GM12878 (cell line): Measurements from ENCODE around the gene ZNF777. TPM values are rescaled to one million over a fixed set of nuclear protein-coding genes. Genes with fewer than 3 reads are reported as not detected.

Source experiments
- ATAC-seq: fragments of 200-7000 bp; cut with Tn5 transposase; 3 replicates; pipeline ENCODE4 v1.9.1; 2020; ENCODE audit warnings: mild to moderate bottlenecking, moderate library complexity
- BruUV-seq: library from RNA; stranded (reverse); fragments of 400-500 nt; replicated peaks from 2 replicates; lab custom pipeline; 2021; lab: Mats Ljungman, UMichigan
- CTCF ChIA-PET: fragments of 300-600 bp; sonication (Branson Sonifier 250); formaldehyde crosslinking; extraction: SDS; loops from one replicate; lab custom pipeline; 2021; ENCODE audit warnings: inconsistent platforms; lab: Yijun Ruan, JAX
- POLR2A ChIA-PET: fragments of 350-600 bp; formaldehyde crosslinking; extraction: SDS; loops from one replicate; lab custom pipeline; 2021; ENCODE audit warnings: inconsistent platforms; lab: Charles Lee
- RAD21 ChIA-PET: fragments of 300-600 bp; sonication (Branson Sonifier 250); formaldehyde crosslinking; loops from one replicate; lab custom pipeline; 2023; ENCODE audit warnings: antibody characterized with exemption; ENCODE audit not compliant: unreplicated experiment; lab: Charles Lee
- SMC1A ChIA-PET: fragments of 300-600 bp; sonication (Branson Sonifier 250); formaldehyde crosslinking; loops from one replicate; lab custom pipeline; 2023; ENCODE audit not compliant: unreplicated experiment, uncharacterized antibody; lab: Charles Lee
- DNase-seq: peaks from one replicate; pipeline ENCODE4 v3.0.0-alpha.2; 2011; ENCODE audit warnings: low read depth, low spot score
- FAIRE-seq: peaks from 3 replicates; lab custom pipeline; 2011; peaks lifted over from hg19 to GRCh38; lab: Jason Lieb, UNC
- H2AFZ ChIP-seq: 2 replicates; pipeline ENCODE4 v1.6.0; 2011; ENCODE audit warnings: low read depth, low read length, control low read depth; ENCODE audit not compliant: control insufficient read depth
- H3K27ac ChIP-seq: 2 replicates; pipeline ENCODE4 v1.5.1; 2011; ENCODE audit warnings: control low read depth; ENCODE audit not compliant: control insufficient read depth, insufficient read depth
- H3K27me3 ChIP-seq, 2 experiments: replicated peaks in 1 of 2; 2 replicates each; pipeline versions ENCODE4 v1.6.0 to v1.6.1; 2011; ENCODE audit warnings: low read length in 1 of 2; ENCODE audit not compliant: control insufficient read depth in 2 of 2, insufficient read depth in 2 of 2
- H3K36me3 ChIP-seq, 2 experiments: 2 replicates each; pipeline ENCODE4 v1.5.1; 2011; ENCODE audit warnings: low read length in 1 of 2; ENCODE audit not compliant: control insufficient read depth in 2 of 2, insufficient read depth in 2 of 2
- H3K4me1 ChIP-seq: 2 replicates; pipeline ENCODE4 v1.6.1; 2011; ENCODE audit warnings: mild to moderate bottlenecking, low read length, moderate library complexity, mixed read lengths; ENCODE audit not compliant: control insufficient read depth, insufficient read depth
- H3K4me2 ChIP-seq: 2 replicates; pipeline ENCODE4 v1.6.0; 2011; ENCODE audit warnings: control low read depth; ENCODE audit not compliant: control insufficient read depth, insufficient read depth
- H3K4me3 ChIP-seq: fragments of 200-600 bp; sonication (generic); 2 replicates; pipeline ENCODE4 v1.5.1; 2016
- H3K79me2 ChIP-seq: 2 replicates; pipeline ENCODE4 v1.6.0; 2011; ENCODE audit warnings: low read length; ENCODE audit not compliant: control insufficient read depth, insufficient read depth
- H3K9ac ChIP-seq: 2 replicates; pipeline ENCODE4 v1.8.0; 2011; ENCODE audit warnings: low read length, control low read depth, mixed read lengths; ENCODE audit not compliant: control insufficient read depth, insufficient read depth
- H3K9me3 ChIP-seq: replicated peaks from 3 replicates; pipeline ENCODE4 v1.5.1; 2011; ENCODE audit warnings: mild to moderate bottlenecking, low read length; ENCODE audit not compliant: control insufficient read depth, insufficient read depth
- H4K20me1 ChIP-seq: 2 replicates; pipeline ENCODE4 v1.6.0; 2011; ENCODE audit not compliant: control insufficient read depth, insufficient read depth
- SIN3A ChIP-seq: IDR thresholded peaks from 2 replicates; pipeline ENCODE4 v1.6.1; 2012; ENCODE audit warnings: low read depth, low read length, improper control_type of control experiment
- STAT3 ChIP-seq: IDR thresholded peaks from 2 replicates; pipeline ENCODE4 v1.6.1; 2011; ENCODE audit warnings: low read depth, low read length, improper control_type of control experiment
- TARDBP ChIP-seq: IDR thresholded peaks from 2 replicates; pipeline ENCODE4 v1.6.1; 2016; ENCODE audit warnings: borderline replicate concordance
- TCF12 ChIP-seq: IDR thresholded peaks from 2 replicates; pipeline ENCODE4 v1.6.1; 2011; ENCODE audit warnings: low read depth, mild to moderate bottlenecking, low read length
- TCF3 ChIP-seq: IDR thresholded peaks from 2 replicates; pipeline ENCODE4 v1.6.1; 2012; ENCODE audit warnings: low read depth, mild to moderate bottlenecking, low read length, borderline replicate concordance; ENCODE audit not compliant: insufficient read depth
- WGBS: methylation state at CpG from one replicate; pipeline ENCODE4 v1.1.6; 2016; ENCODE audit warnings: low lambda C conversion rate; ENCODE audit not compliant: insufficient replicate concordance, insufficient coverage; ENCODE audit errors: missing lambda C conversion rate; 5-methylcytosine and 5-hydroxymethylcytosine counted together
- in situ Hi-C: fragments of 300-500 bp; cut with MboI; formaldehyde crosslinking; loops from 9 replicates; pipeline ENCODE4 v1.14.3; 2018; ENCODE audit warnings: mixed read lengths
- intact Hi-C: fragments of 100-400 bp; cut with micrococcal nuclease; formaldehyde crosslinking; loops from one replicate; pipeline ENCODE4 v1.14.2; 2022; ENCODE audit not compliant: unreplicated experiment
- polyA plus RNA-seq, 11 experiments: library from polyadenylated mRNA; depleted of rRNA in 4 of 11; unstranded in 6 of 11; stranded (reverse) in 5 of 11; fragments of >200 nt; fragmentation: Nextera tagmentation in 4 of 11; fragmentation: Illumina TruSeq in 1 of 11; extraction: Ambion mirVana in 4 of 11; extraction: Trizol in 1 of 11; gene quantifications; 1 replicate in 1 of 11; 2 replicates in 10 of 11; pipeline versions ENCODE4 v1.2.1 to v1.2.3, GENCODE V29; 2011 to 2016; ENCODE audit warnings: inconsistent platforms in 2 of 11, missing spikeins in 2 of 11, low read depth in 1 of 11
- total RNA-seq, 4 experiments: library from RNA; depleted of rRNA in 3 of 4; stranded (reverse); fragments of >200 nt in 3 of 4; fragmentation: Illumina TruSeq in 1 of 4; extraction: Trizol in 1 of 4; gene quantifications; 2 replicates each; pipeline versions ENCODE4 v1.2.1 to v1.2.3, GENCODE V29; 2013 to 2021

Gene ZNF777
- total and polyA plus RNA-seq, 10 of the 15 experiments (the other 5 are each of a cell fraction or from before 2014, with no cell fraction given) = 0.03 to 16.0 (median 3.7) TPM

DNA sequence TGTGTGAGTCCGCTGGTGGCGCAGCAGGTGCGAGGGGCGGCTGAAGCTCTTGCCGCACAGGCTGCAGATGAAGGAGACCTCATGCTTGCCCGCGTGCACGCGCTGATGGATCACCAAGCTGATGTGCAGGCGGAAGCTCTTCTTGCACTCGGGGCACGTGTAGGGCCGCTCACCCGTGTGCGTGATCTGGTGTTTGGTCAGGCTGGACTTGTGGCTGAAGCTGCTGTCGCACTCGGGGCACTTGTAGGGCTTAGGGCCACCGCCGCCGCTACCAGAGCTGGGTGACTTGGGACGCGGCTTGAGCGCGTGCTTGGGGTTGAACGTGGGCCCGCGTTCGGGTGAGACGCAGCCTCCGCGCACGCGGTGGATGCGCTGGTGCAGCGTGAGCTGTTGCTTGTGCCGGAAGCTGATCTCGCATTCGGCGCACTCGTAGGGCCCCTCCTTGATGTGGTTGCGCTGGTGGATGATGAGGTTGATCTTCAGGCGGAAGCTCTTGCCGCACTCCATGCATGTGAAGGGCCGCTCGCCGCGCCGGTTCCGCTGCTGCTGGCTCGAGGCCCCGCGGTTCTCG is 28.7 kb downstream of the ZNF777 start (continued):
- TF ChIP-seq STAT3 = no peak
- TF ChIP-seq TCF12 = no peak
- no peak for TF ChIP-seq TARDBP

DNA sequence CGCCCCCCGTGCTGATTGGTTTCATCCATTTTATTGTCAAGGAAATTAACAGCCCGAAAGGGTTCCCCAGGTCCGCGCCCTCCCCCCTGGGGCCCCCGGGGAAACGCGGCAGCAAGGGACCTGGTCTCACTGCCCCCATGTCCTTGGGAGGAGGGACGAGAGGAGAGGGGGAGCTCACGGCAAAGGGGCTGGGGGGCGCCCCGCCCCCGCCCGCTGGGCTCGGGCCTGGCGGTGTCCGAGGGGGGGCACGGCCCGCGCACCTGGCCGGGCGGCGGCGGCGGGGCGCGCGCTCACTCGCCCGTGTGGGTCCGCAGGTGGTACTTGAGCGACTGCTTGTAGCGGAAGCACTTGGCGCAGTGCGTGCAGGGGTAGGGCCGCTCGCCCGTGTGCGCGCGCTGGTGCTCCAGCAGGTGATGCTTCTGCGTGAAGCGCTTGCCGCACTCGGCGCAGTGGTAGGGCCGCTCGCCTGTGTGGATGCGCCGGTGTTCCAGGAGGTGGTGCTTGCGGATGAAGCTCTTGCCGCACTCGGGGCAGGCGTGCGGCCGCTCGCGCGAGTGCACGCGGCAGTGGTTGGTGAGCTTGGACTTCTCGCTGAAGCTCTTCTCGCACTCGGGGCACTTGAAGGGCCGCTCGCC is 29.3 kb downstream of the ZNF777 start:
- H3K4me1 ChIP-seq = no peaks in the 10 kb centered on the region
- WGBS = 97% methylated on average over 48 of the region's 66 CpGs
- no peak overlapping the region for H3K4me2 ChIP-seq
- H3K9ac ChIP-seq = no peak overlapping the region
- H2AFZ ChIP-seq = no peak overlapping the region
- DNase-seq (no peak), FAIRE-seq (no peak), ATAC-seq (no peak)
- H3K27ac ChIP-seq = no peak overlapping the region
- ChIA-PET POLR2A (no interaction called here), SMC1A (no interaction called here), RAD21 (no interaction called here), CTCF (no interaction called here)
- in situ Hi-C loops = no loop called here
- H3K27me3 ChIP-seq = no peaks in the 10 kb centered on the region
- no TSS peak for BruUV-seq
- no peaks in the 10 kb centered on the region for H4K20me1 ChIP-seq
- peaks cover 16 to 19% of the 10 kb centered on the region in 2 experiments; a peak in 3 of 4 replicates for H3K36me3 ChIP-seq
- no peaks in the 10 kb centered on the region for H3K79me2 ChIP-seq
- TF ChIP-seq SIN3A (no peak), TCF3 (0 out of 2 replicates have a peak, but pooled peaks have one; percentile 7)
- TF ChIP-seq, all 136 proteins: peak for 1
- no peak overlapping the region for H3K4me3 ChIP-seq
- H3K9me3 ChIP-seq = no peaks in the 10 kb centered on the region
- intact Hi-C loops = no loop called here
